Measurements from ENCODE around the gene EXOC6B. TPM values are rescaled to one million over a fixed set of nuclear protein-coding genes. Genes with fewer than 3 reads are reported as not detected.

Gene EXOC6B
- total and polyA plus RNA-seq, 7 donors = 4.4 to 26.8 (median 14.1) TPM

DNA sequence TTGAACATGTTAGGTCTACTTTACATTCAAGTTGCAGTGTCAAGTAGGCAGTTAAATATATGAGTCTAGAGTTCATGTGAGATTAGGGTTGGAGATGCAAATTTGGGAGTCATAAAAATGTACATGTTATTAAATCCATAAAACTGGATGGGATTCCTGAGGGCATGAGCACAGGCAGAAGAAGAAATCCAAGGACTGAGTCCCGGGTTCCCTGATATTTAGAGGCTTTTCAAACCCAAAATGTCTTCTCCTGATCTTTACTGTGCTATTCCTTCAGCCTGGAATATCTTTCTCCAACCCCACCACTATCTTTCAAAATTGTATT is 23.3 kb upstream of the EXOC6B start:
- no peak for DNase-seq
- Histone ChIP-seq H3K4me3 (no peak overlapping the region), H3K9me3 (no peaks in the 10 kb centered on the region), H3K27me3 (ENCODE audit: insufficient read depth in 3 of 3, low read length in 2 of 3) (peaks cover 0 to 7% (median 2%) of the 10 kb centered on the region in 3 donors), H3K4me1 (no peaks in the 10 kb centered on the region), H3K36me3 (ENCODE audit: insufficient read depth in 1 of 2, low read depth in 1 of 2) (no peaks in the 10 kb centered on the region), H3K27ac (no peak overlapping the region)
- intact Hi-C loops (cut with DNase I) = no loop called here
- 59 to 94% (median 73%) methylated on average over 1 of the region's 1 CpG for WGBS, 3 donors
- no peak for ATAC-seq
- TF ChIP-seq, protein P1, sequence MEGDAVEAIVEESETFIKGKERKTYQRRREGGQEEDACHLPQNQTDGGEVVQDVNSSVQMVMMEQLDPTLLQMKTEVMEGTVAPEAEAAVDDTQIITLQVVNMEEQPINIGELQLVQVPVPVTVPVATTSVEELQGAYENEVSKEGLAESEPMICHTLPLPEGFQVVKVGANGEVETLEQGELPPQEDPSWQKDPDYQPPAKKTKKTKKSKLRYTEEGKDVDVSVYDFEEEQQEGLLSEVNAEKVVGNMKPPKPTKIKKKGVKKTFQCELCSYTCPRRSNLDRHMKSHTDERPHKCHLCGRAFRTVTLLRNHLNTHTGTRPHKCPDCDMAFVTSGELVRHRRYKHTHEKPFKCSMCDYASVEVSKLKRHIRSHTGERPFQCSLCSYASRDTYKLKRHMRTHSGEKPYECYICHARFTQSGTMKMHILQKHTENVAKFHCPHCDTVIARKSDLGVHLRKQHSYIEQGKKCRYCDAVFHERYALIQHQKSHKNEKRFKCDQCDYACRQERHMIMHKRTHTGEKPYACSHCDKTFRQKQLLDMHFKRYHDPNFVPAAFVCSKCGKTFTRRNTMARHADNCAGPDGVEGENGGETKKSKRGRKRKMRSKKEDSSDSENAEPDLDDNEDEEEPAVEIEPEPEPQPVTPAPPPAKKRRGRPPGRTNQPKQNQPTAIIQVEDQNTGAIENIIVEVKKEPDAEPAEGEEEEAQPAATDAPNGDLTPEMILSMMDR (IDR thresholded peaks at IDR 0.05) = no peak

DNA sequence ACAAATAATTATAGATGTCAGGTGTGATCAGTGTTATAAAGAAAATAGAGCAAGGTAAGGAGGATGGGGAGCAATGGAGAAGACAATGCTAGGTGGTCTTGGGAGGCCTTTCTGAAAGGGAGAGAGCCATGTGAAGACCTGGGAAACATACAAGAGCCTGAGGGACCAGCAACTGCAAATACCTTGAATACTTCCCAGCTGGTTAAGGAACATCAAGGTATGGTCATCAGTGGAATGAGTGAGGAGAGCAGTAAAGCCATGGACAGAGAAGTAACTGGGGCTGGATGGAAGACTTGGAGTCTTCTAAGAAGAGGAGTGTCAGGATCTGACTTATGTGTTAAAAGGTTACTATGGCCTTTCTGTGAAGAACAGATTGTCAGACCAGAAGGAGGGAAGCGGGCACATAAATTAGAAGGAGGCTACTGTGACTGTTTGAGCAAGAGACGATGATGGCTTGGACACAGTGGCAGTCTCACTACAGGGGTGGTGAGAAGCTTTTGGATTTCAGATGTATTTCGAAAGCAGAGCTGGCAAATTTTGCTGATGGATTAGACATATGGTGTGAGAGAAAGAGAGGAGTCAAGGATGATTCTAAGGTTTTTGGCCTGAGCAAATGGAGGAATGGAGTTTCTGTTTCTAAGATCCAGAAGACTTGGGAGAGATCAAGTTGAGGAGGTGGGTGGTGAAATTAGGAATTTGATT is 22.8 kb upstream of the EXOC6B start:
- ATAC-seq (no peak), DNase-seq (no peak)
- 69 to 84% (median 71%) methylated on average over 3 of the region's 3 CpGs for WGBS, 3 donors
- no peaks in the 10 kb centered on the region for H3K4me1 ChIP-seq
- no peak overlapping the region for H3K27ac ChIP-seq
- TF ChIP-seq, protein P1 (IDR thresholded peaks at IDR 0.05) = no peak
- H3K36me3 ChIP-seq (ENCODE audit: insufficient read depth in 1 of 2, low read depth in 1 of 2) = no peaks in the 10 kb centered on the region
- H3K9me3 ChIP-seq = no peaks in the 10 kb centered on the region
- intact Hi-C loops (cut with DNase I) = no loop called here
- H3K4me3 ChIP-seq = no peak overlapping the region
- peaks cover 0 to 4% (median 2%) of the 10 kb centered on the region in 3 donors for H3K27me3 ChIP-seq (ENCODE audit: insufficient read depth in 3 of 3, low read length in 2 of 3)

DNA sequence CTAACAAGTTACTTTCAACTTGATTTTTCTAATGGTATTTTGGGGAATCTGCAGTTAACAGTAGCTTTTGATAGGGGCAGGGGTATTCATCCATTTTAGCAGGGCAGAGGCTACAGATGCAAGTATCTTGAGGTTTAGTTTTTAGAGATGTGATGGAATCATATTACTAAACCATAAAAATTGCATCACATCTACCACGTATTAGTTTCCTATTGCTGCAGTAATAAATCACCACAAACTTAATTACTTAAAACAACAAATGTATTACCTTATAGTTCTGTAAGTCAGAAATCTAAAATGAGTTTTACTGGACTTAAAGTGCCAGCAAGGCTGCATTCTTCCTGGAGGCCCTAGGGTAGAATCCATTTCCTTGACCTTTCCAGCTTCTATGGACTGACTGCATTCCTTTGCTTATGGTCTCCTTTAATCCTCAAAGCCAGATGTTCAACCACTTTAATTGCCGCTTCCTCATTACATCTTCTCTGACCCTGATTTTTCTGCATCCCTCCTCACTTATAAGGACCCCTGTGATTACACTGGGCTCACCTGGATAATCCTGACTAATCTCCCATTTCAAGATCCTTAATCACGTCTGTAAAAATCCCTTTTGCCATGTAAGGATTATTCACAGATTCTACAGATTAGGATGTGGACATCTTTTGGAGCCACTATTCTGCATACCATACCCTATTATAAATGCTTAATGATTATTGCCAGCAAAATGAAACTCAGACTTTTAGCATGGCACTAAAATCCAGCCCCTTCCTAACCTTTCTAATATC is 21.9 kb upstream of the EXOC6B start:
- TF ChIP-seq, protein P1 (IDR thresholded peaks at IDR 0.05) = no peak
- H3K27ac ChIP-seq = no peak overlapping the region
- H3K9me3 ChIP-seq = no peaks in the 10 kb centered on the region
- H3K4me3 ChIP-seq = no peak overlapping the region
- no peaks in the 10 kb centered on the region for H3K4me1 ChIP-seq
- ATAC-seq (no peak), DNase-seq (no peak)
- no peaks in the 10 kb centered on the region for H3K36me3 ChIP-seq (ENCODE audit: insufficient read depth in 1 of 2, low read depth in 1 of 2)
- intact Hi-C loops (cut with DNase I) = no loop called here
- 39 to 48% (median 46%) methylated on average over 3 of the region's 3 CpGs for WGBS, 3 donors
- peaks cover 0 to 4% (median 2%) of the 10 kb centered on the region in 3 donors for H3K27me3 ChIP-seq (ENCODE audit: insufficient read depth in 3 of 3, low read length in 2 of 3)

DNA sequence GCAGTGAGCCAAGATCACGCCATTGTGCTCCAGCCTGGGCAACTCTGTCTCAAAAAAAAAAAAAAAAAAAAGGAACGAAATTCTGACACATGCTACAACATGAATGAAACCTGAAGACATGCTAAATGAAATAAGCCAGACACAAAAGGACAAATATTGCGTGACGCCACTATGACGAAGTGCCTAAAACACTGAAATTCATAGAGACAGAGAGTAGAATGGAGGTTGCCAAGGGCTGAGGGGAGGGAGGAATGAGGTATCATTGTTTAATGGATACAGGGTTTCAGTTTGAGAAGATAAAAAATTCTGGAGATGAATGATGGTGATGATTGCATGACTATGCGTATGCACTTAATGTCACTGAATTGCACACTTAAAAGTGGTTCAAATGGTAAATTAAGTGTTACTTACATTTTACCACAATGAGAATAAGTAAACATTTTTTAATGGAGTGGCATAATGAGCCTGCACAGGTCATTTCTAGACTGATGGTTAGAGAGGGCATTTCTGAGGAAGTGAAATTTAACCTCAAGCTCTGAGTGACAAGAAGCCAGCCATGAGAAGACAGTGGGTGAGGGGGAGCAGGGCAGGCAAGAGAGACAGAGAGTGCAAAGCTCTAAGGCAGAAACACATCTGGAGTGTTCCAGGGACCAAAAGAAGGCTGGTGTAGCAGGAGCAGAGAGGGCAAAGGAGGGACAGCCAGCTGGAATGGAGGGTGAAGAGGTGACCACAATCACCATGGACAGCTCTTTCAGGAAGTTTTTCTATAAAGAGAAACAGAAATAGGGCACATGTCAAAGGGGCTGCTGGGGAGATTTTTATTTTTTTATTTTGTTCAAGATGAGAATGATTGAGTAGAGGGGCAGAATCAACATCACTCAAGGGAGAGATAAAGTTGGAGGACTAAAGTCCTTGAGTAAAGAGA is 20.6 kb upstream of the EXOC6B start:
- Histone ChIP-seq H3K9me3 (no peaks in the 10 kb centered on the region), H3K27ac (no peak overlapping the region), H3K36me3 (ENCODE audit: insufficient read depth in 1 of 2, low read depth in 1 of 2) (no peaks in the 10 kb centered on the region), H3K4me1 (no peaks in the 10 kb centered on the region), H3K4me3 (no peak overlapping the region), H3K27me3 (ENCODE audit: insufficient read depth in 3 of 3, low read length in 2 of 3) (peaks cover 0 to 4% (median 2%) of the 10 kb centered on the region in 3 donors)
- ATAC-seq (no peak), DNase-seq (no peak)
- TF ChIP-seq, protein P1 (IDR thresholded peaks at IDR 0.05) = no peak
- intact Hi-C loops (cut with DNase I) = no loop called here
- WGBS, 3 donors = 80 to 87% (median 86%) methylated on average over 6 of the region's 6 CpGs
